Mammary epithelial cell (primary cell): ENCODE results near the gene PLA2G4E.

Source experiments
- CTCF ChIP-seq, 2 donors: IDR thresholded peaks in 1 of 2; conservative IDR thresholded peaks in 1 of 2; 2 replicates each; pipeline ENCODE4 v1.5.1; 2011 to 2012; ENCODE audit warnings: inconsistent platforms in 2 of 2, low read length in 2 of 2, mild to moderate bottlenecking in 2 of 2, control low read depth in 1 of 2, low read depth in 1 of 2; ENCODE audit not compliant: insufficient read depth in 1 of 2; ENCODE audit errors: extremely low read depth in 1 of 2
- EZH2 ChIP-seq: IDR thresholded peaks from 2 replicates; pipeline ENCODE4 v1.6.1; 2012; ENCODE audit warnings: low read length, inconsistent platforms, borderline replicate concordance

GRCh38 chr15:42069496-42070278, 48.8 kb upstream of the PLA2G4E start:
- no peak for TF ChIP-seq CTCF (conservative IDR thresholded peaks at IDR 0.05 in 1 of 2, IDR thresholded peaks at IDR 0.05 in 1 of 2; ENCODE audit: extremely low read depth in 1 of 2, insufficient read depth in 1 of 2, low read depth in 1 of 2, low read length in 2 of 2)
- TF ChIP-seq EZH2, result no peak
